Neural cell (in vitro differentiated cells): Measurements from ENCODE around the gene RET.

Source experiments
- CTCF ChIP-seq: fragments of 450-650 bp; IDR thresholded peaks from 2 replicates; pipeline ENCODE4 v1.5.1; 2014; ENCODE audit warnings: antibody characterized with exemption, mild to moderate bottlenecking, moderate library complexity; ENCODE audit not compliant: poor library complexity, severe bottlenecking
- EZH2 ChIP-seq: fragments of 200-600, 300-800 bp; shearing (Covaris generic), sonication (generic); IDR thresholded peaks from 2 replicates; pipeline ENCODE4 v1.6.1; 2014; ENCODE audit warnings: antibody characterized with exemption, low read length, borderline replicate concordance, mild to moderate bottlenecking; ENCODE audit not compliant: insufficient read depth, poor library complexity, severe bottlenecking
- POLR2AphosphoS5 ChIP-seq: IDR thresholded peaks from 2 replicates; pipeline ENCODE4 v1.6.1; 2012
- SMC3 ChIP-seq: fragments of 450-650 bp; conservative IDR thresholded peaks from 2 replicates; pipeline ENCODE4 v1.6.1; 2014; ENCODE audit warnings: antibody characterized with exemption, mild to moderate bottlenecking, moderate library complexity; ENCODE audit not compliant: poor library complexity

GRCh38 chr10:43057231-43057711 is 19.6 kb upstream of the RET start:
- no peak for TF ChIP-seq CTCF
- no peak for TF ChIP-seq SMC3
- TF ChIP-seq POLR2AphosphoS5: no peak
- TF ChIP-seq EZH2: no peak
